Head of caudate nucleus (tissue), 42 donors: ENCODE measurements around the gene MICB.
"Not testable (repeated sequence)": the region's sequence is repeated elsewhere in the genome, so short reads cannot be mapped to it uniquely, and the experiment has no call there.

ENCODE experiments used
- DNase-seq, 42 donors: peaks; one replicate each; pipeline versions ENCODE4 v3.0.0 to v3.0.0-alpha.2; 2020 to 2021; ENCODE audit warnings: mixed read lengths in 7 of 42
- intact Hi-C: fragments of 100-400 bp; cut with DNase I; formaldehyde crosslinking; loops from one replicate; pipeline ENCODE4 v1.15.0; 2022

The MICB gene

DNA sequence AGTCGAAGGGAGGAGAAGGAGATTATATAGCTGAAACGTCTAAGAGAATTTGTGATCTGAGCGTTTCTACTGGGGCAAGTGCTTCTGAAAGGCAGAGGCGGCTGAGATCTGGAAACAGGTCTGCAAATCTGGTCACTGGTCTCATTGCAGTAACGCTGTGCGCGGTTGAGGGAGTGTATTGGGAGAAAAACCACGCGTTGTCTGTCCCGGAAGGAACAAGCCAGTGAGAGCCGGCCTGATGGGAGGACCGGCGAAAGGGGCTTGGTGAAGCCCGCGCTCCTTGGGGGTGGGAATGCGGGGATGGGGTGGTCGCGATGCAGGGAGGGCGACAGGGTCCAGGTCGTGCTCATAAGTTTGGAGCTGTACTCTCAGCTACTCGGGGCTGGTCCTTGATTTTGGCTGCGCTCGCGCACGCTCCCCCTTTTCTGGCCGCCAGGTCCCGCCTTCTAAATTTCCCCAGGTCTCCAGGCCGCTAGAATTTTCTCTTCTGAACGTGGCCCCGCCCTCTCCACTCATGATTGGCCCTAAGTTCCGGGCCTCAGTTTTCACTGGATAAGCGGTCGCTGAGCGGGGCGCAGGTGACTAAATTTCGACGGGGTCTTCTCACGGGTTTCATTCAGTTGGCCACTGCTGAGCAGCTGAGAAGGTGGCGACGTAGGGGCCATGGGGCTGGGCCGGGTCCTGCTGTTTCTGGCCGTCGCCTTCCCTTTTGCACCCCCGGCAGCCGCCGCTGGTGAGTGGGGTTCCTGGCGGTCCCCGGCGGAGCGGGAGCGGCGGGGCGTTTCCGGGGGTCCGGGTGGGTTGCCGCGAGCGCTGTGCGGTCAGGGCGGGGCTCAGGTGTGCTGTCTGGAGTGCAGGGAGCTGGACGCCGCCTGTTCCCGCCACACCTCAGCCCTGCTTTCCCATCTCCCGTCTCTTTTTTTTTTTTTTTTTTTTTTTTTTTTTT, at the start of gene MICB:
Gene MICB (plus strand): TSS at position 615 of the 946 bp plus-strand sequence. CDS start 49 bp downstream, at position 664.
- intact Hi-C loops, result no loop called here
- DNase-seq, result peak; percentile 32 to 82 (median 60)

DNA sequence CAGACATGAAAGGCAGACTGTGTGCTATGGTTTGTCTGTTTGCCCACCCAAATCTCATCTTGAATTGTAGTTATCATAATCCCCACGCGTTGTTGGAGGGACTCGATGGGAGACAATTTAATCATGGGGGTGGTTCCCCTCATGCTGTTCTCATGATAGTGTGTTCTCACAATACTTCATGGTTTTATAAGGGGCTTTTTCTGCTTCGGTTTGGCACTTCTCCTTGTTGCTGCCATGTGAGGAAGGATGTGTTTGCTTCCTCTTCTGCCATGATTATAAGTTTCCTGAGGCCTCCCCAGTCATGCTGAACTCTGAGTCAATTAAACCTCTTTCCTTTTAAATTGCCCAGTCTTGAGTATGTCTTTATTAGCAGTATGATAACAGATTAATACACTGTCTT, 47.2 kb upstream of the MICB start:
- intact Hi-C loops, result no loop called here
- no peak for DNase-seq

DNA sequence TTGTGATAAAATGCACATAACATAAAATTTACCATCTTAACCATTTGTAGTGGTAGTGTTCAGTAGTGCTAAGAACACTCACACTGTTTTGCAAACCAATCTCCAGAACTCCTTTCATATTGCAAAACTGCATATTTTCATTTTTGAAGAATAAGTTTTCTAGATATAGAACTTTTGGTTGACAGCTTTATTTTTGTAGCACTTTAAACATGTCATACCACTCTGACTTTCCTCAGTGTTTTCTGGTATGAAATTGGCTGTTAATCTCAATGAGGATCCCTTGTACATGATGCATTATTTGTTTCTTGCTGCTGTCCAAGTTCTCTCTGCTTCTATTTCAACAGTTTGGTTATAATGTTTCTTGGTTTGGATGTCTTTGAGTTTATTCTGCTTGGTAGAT, 45.1 kb upstream of the MICB start:
- intact Hi-C loops, result no loop called here
- no peak for DNase-seq

DNA sequence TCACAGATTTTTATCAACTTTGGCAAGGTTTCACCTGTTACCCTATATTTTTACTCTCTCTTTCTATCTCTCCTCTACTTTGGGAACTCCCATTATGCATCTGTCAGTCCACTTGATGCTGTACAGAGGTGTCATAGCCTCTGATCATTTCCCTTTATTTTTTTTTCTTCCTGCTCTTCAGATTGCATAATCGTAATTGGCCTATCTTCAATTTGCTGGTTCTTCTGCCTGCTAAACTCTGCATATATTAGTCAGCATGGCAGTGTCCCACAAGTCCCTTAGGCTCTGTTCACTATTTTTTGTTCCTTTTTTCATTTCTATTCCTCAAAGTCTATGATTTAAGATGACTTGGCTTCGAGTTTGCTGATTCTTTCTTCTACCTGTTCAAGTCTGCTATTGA, 44.7 kb upstream of the MICB start:
- intact Hi-C loops, result no loop called here
- DNase-seq, result no peak

DNA sequence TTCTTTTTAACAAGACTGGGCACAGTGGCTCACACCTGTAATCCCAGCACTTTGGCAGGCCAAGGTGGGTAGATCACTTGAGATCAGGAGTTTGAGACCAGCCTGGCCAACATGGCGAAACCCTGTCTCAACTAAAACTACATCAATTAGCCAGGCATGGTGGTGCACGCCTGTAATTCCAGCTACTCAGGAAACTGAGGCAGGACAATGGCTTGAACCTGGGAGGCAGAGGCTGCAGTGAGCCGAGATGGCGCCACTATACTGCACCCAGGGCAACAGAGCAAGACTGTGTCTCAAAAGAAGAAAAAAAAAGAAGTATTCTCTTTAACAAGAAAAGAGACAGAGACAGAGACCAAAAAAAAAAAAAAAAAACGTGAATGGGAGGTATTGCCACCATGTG, 38.1 kb upstream of the MICB start:
- DNase-seq, intact Hi-C loops: not testable (repeated sequence)

DNA sequence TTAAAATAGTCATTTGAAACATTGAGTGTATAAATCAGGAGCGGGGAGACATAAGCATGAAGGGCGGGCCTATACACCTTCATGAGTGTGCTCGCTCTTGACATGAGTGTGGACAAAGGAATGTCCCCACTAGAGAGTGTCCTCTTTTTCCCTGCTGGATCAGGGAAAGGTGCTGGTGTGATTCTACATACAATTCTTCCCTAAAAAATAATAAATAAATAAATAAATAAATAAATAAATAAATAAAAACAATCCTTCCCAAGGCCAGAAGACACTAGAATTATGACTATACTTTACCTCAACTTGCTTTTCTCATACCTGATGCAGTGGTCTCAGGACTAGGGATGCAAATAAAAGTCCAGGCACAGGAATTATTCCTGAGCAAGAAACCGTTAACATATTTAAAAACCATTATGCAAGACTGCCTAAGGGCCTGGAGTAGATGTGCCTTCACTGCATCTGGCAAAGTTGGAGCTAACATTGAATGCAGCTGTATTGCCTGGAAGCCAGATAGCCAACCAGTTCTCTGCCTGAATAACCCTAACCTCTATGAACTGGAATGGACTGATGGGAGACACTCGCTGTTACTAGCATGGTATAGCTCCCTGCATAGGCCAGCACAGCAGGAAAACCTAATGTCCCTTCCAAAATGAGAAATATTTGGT, 37.5 kb upstream of the MICB start:
- intact Hi-C loops, result no loop called here
- DNase-seq, result no peak

DNA sequence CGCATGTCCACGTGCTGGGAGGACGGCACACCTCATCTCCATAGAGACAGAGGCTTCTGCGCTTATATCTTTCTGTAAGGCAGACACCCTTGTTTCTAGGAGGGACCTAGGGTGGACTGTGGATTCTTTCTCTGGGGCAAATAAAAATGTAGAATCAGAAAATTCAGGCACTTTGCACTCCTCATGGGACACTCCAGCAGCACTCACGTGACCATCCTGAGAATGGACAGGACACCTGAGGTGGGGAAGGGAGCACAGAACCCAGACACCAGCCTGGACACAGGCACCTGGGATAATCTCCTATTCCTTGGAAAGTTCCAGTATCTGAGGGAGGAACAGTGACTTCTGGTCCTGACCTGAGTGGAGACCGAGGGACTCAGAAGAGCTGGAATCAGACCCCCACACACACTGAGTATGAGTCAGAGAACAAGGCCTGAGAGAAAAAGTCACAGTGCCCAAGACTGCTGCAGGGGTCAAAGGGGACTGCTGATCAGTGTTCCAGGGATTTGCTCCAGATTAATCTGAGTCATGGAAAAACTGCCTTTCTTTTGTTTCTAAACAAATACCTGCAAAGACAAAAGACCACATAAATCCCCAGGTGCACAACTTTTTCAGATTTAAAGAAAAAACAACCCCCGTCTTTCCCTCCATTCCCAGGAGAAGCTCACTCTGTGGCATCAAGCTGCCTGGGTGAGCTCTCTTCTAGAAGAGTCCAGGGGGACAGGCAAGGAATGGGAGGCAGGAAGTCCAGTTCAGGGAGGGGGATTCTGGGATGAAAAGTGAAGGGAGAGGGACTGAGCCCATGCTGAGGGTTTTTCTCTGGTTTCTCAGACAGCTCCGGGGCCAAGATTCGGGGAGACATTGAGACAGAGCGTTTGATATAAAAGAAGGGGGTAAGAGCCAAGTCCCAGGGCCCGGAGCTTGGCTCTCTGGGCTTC, 35.6 kb upstream of the MICB start:
- DNase-seq, result no peak
- intact Hi-C loops, result no loop called here

DNA sequence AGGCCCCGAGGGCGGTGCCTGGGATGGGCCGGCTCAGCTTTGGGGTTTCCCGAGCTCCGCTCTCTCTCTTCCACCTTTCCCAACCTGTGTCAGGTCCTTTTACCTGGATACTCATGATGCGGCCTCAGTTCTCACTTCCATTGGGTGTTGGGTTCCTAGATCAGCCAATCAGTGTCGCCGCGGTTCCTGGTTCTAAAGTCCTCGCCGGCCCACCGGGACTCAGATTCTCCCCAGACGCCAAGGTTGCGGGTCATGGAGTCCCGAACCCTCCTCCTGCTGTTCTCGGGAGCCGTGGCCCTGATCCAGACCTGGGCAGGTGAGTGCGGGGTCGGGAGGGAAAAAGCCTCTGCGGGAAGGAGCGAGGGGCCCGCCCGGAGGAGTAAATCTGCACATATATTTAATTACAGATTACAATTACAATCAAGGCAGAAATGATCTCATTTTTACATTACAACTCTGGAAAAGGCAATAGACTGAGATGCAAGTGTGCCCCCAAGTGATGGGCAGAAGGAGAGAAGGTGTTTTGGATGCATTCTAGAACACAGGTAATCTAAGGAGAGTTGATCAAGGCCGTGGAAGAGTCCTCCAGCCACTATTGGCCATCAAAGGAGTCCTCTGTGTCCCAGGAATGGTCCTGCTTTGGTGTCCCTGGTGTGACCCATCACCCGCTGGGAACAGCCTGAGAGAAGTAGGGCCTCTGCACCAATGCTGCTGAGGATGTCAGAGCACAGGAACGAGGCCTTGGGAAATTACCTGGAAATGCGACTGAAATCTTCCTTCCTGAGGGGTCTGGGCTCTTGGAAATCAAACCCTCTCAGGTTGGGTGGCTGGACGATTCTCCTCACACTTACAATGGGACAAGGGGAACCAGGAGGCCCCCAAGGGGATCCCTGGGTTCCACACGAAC, 34.7 kb upstream of the MICB start:
- DNase-seq, result peak; percentile 60 to 94 (median 83)
- intact Hi-C loops, result no loop called here

DNA sequence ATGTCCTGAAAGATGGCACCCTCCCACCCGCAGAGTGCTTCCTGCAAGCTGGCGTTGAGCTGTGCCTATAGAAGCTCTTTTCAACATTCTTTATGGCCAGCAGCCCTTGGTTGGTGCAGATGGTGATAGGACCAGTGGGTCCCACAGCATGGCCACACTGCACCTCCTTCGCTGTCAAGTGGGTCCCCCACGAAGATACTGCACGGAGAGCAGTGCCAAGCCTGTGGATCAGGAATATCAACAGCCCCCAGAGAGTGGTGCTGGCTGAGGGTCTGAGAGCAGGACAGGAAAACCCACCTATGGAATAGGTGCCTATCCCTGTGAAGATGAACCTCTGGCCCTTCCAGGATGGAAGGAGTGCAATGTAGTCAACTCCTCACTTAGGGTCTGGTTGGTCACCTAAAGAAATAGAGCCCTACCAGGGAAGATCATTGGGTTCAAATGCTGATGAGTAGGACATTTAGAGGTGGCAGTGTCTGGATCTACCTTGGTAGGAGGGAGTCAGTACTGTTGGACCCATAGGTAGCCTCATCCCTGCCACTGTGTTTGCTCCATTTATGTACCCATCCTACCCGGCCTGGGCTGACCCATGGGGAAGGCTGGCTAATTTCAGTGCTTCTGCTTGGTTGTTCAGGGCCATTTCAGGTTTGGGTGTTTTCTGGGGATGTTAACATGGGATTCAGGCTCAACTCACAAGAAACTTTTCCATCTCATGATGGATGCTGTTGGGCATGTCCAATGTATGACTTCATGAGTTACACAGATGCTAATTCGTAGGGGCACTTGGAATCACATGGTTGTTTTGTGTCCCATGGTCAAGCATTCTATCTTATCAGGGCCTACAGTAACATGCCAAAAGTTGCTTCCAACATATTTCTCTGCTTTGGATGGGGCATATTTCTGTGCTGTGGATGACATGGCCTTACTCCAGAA, 33.4 kb upstream of the MICB start:
- intact Hi-C loops, result no loop called here

DNA sequence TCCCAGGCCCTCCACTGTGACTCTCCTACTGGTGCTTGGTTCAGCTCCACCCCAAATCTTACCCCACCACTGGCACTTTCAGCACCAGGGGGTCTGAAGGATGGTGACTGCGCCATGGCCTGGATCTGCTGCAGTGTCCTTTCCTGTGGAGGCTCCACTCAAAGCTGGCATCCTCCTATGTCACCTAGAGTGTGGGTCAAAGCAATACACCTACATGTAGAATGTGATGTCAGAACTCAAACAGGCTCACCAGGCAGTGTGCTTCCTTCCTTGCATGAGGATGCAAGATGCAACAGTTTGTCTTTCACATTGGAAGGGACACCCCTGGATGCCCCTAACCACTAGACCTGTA, 32.8 kb upstream of the MICB start:
- intact Hi-C loops, result no loop called here

More for the DNA sequence above, 33.4 kb upstream of the MICB start:
- no peak for DNase-seq

DNA sequence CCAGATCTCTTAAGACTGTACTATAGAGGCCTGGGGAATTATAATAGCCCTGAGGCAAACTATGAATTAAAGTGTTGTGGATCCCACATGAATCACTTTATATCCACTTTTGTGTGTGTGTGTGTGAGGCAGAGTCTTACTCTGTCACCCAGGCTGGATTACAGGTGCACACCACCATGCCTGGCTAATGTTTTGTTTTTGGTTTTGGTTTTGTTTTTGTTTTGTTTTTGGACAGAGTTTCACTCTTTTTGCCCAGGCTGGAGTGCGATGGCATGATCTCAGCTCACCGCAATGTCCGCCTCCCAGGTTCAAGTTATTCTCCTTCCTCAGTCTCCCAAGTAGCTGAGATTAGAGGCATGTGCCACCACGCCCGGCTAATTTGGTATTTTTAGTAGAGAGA, 32.2 kb upstream of the MICB start:
- intact Hi-C loops, result no loop called here
- no peak for DNase-seq

More for the DNA sequence above, 32.8 kb upstream of the MICB start:
- peak in 1 of 42 donors; percentile 26 for DNase-seq

DNA sequence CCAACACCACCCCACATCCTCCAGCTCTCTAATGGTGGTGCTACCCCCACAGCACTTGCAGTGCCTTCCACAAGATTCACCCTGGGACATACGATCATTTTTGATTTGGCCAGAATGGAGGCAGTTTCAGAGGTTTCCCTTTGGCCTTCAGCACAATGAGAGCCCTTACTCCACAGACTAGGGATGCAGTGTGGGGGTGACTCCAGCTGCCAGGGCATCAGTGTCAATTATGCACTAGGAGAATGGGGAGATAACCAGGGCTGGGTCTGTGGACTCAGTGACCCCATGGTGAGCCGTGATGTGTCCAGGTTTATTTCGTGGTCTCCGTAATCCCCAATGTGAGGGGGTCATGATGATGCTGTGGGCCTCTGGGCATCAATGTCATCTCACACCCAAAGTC, 31.5 kb upstream of the MICB start:
- intact Hi-C loops, result no loop called here
- DNase-seq, result peak in 1 of 42 donors; percentile 31

DNA sequence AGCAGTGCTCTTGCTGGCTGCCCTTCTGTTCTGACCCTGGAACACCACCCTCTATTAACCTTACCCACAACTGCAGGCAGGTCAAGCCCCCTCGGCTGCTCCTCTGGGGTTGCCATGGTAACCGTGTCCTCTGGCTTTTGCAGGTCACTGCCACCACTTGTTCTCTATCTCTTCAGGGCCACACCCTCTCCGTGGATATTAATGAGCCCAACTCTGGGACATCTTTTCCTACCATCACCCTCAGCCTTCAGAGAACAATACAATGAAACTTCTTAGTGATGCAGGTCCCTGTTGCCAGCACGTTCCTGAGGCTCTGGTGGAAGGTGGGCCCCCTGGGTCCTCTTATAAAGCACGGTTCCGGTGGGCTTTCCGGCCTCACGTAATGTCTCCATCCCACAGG, 30.8 kb upstream of the MICB start:
- DNase-seq, result peak in 1 of 42 donors; percentile 4
- intact Hi-C loops, result no loop called here

DNA sequence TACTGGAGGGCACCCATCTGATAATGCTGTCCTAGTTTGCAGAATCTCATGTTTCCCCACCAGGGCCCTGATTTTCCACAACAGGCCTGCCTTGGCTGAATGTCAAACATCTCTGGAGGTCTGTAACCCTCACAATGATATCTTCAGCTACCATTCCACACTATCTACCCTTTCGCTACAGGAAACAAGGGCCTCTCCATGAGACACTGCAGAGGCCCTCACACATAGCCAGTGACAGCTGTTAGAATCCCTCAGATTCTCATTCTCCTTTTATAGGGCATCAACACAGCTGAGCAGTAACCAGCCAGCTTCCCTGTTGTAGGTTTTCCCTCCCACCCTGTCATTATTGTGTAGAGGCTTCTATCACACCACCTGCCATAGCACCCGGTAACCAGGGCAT, 29.6 kb upstream of the MICB start:
- peak in 1 of 42 donors; percentile 16 for DNase-seq
- intact Hi-C loops, result no loop called here

DNA sequence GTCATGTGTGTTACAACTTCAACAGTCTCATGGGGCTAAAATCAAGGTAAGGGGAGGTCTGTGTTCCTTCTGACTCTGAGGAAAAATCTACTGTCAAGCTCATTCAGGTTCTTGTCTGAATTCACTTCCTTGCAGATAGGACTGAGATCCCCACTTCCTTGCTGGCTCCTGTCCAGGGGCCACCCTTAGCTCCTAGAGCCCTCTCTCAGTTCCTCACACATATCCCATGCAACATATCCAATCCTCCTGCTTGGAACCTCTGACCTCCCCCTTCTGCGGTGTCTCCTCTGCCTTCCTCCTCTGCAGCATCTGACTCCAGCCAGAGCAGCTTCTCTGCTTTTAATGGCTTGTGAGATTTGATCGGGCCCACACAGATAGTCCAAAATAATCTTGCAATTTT, 27.1 kb upstream of the MICB start:
- intact Hi-C loops, result no loop called here
- peak in 1 of 42 donors; percentile 38 for DNase-seq

DNA sequence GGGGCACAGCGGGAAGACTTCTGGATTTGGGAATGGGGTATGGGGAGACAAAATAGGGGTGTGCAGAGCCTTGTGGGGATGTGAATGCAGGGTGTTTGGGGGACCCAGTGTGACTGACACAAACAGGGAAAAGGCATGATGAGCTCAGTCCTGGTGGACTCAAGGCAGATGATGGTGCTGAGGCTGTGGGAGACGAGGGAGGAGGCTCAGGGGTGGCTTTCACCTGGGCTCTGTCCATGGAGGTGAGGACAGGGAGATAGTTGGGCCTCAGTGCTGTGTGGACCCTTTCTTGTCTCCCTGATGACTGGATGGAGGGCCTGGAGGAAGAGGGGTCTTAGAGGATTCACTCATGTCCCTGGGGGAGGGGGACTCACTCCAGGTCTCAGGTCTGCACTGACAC, 26.2 kb upstream of the MICB start:
- intact Hi-C loops, result no loop called here
- peak in 1 of 42 donors; percentile 21 for DNase-seq

DNA sequence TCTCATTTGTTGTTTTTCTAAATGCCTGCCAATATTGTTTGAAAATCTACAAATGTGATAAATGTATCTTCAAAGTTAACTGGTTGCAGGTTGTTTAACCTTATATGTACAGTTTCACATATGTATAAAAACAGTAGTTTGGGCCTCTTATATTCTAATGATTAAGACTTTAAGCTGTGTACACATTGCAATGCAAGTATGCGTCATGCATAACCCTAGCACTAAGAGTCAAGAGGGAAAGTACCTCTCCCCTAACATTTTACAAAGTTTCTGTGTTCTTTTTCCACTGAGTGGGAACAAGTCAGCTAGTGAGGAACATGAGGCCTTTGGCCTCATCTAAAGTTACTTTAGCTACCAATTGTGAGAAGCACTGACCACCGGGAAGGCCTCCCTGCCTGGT, 25.7 kb upstream of the MICB start:
- no peak for DNase-seq
- intact Hi-C loops, result no loop called here
